Liver (tissue), 9 donors: Measurements from ENCODE around the gene GRK1. TPM values are rescaled to one million over a fixed set of nuclear protein-coding genes. Genes with fewer than 3 reads are reported as not detected.

Experiments used
- DNase-seq: peaks from one replicate; pipeline ENCODE4 v3.0.0-alpha.2; 2017; ENCODE audit warnings: low spot score
- H3K27ac ChIP-seq, 2 donors: one replicate each; pipeline ENCODE4 v1.7.0; 2013; ENCODE audit warnings: inconsistent platforms in 2 of 2, low read length in 2 of 2, control low read depth in 1 of 2, low read depth in 1 of 2, mild to moderate bottlenecking in 1 of 2
- H3K27me3 ChIP-seq, 4 donors: one replicate each; pipeline versions ENCODE4 v1.6.1 to v1.7.0; 2013; ENCODE audit warnings: low read length in 3 of 4, inconsistent platforms in 1 of 4, mild to moderate bottlenecking in 1 of 4, moderate library complexity in 1 of 4; ENCODE audit not compliant: control insufficient read depth in 4 of 4, insufficient read depth in 4 of 4
- H3K36me3 ChIP-seq, 4 donors: one replicate each; pipeline versions ENCODE4 v1.6.1 to v1.7.0; 2013; ENCODE audit warnings: low read length in 3 of 4, mild to moderate bottlenecking in 3 of 4, low read depth in 1 of 4, moderate library complexity in 1 of 4; ENCODE audit not compliant: control insufficient read depth in 4 of 4, insufficient read depth in 3 of 4
- H3K4me1 ChIP-seq, 4 donors: one replicate each; pipeline versions ENCODE4 v1.6.1 to v1.7.0; 2013; ENCODE audit warnings: low read length in 3 of 4, mild to moderate bottlenecking in 3 of 4, moderate library complexity in 1 of 4; ENCODE audit not compliant: control insufficient read depth in 4 of 4, insufficient read depth in 4 of 4
- H3K4me3 ChIP-seq, 3 donors: one replicate each; pipeline versions ENCODE4 v1.6.1 to v1.7.0; 2013; ENCODE audit warnings: low read length in 3 of 3, control low read depth in 1 of 3, low read depth in 1 of 3, mild to moderate bottlenecking in 1 of 3
- H3K9ac ChIP-seq, 2 donors: one replicate each; pipeline ENCODE4 v1.7.0; 2013; ENCODE audit warnings: low read length in 2 of 2, mild to moderate bottlenecking in 2 of 2, moderate library complexity in 2 of 2, control low read depth in 1 of 2, low read depth in 1 of 2
- H3K9me3 ChIP-seq, 4 donors: one replicate each; pipeline versions ENCODE4 v1.6.1 to v1.7.0; 2013; ENCODE audit warnings: low read length in 3 of 4; ENCODE audit not compliant: control insufficient read depth in 4 of 4
- EGR1 ChIP-seq, 2 donors: IDR thresholded peaks; 2 replicates each; pipeline ENCODE4 v1.6.1; 2016 to 2018; ENCODE audit warnings: antibody characterized with exemption in 2 of 2, low read depth in 2 of 2
- FOXA1 ChIP-seq: IDR thresholded peaks from 2 replicates; pipeline ENCODE4 v1.6.1; 2016; ENCODE audit warnings: antibody characterized with exemption
- FOXA2 ChIP-seq: IDR thresholded peaks from 2 replicates; pipeline ENCODE4 v1.6.1; 2016; ENCODE audit warnings: antibody characterized with exemption
- GABPA ChIP-seq, 2 donors: IDR thresholded peaks in 1 of 2; conservative IDR thresholded peaks in 1 of 2; 2 replicates each; pipeline ENCODE4 v1.6.1; 2016; ENCODE audit warnings: antibody characterized with exemption in 2 of 2, mild to moderate bottlenecking in 1 of 2, moderate library complexity in 1 of 2
- HNF4A ChIP-seq, 2 donors: conservative IDR thresholded peaks; 2 replicates each; pipeline ENCODE4 v1.6.1; 2016; ENCODE audit warnings: antibody characterized with exemption in 2 of 2, mild to moderate bottlenecking in 2 of 2
- HNF4G ChIP-seq: IDR thresholded peaks from 2 replicates; pipeline ENCODE4 v1.6.1; 2016; ENCODE audit warnings: antibody characterized with exemption
- JUND ChIP-seq, 2 donors: IDR thresholded peaks; 2 replicates each; pipeline ENCODE4 v1.6.1; 2016; ENCODE audit warnings: antibody characterized with exemption in 2 of 2
- RAD21 ChIP-seq, 2 donors: IDR thresholded peaks; 2 replicates each; pipeline ENCODE4 v1.6.1; 2016; ENCODE audit warnings: antibody characterized with exemption in 2 of 2, mild to moderate bottlenecking in 2 of 2
- RXRA ChIP-seq, 2 donors: IDR thresholded peaks; 2 replicates each; pipeline ENCODE4 v1.6.1; 2017 to 2018; ENCODE audit warnings: antibody characterized with exemption in 2 of 2, mild to moderate bottlenecking in 1 of 2
- SP1 ChIP-seq: IDR thresholded peaks from 2 replicates; pipeline ENCODE4 v1.6.1; 2018; ENCODE audit warnings: antibody characterized with exemption, mild to moderate bottlenecking
- TAF1 ChIP-seq: conservative IDR thresholded peaks from 2 replicates; pipeline ENCODE4 v1.6.1; 2016; ENCODE audit warnings: antibody characterized with exemption, mild to moderate bottlenecking
- WGBS: extraction: QIAGEN DNeasy Blood & Tissue Kit; methylation state at CpG from one replicate; pipeline ENCODE4 v1.1.7; 2013; 5-methylcytosine and 5-hydroxymethylcytosine counted together
- polyA plus RNA-seq, 2 donors: library from polyadenylated mRNA; stranded (reverse) in 1 of 2; unstranded in 1 of 2; fragments of 200-250 nt in 1 of 2; fragments of >200 nt in 1 of 2; fragmentation: Nextera tagmentation in 1 of 2; extraction: Ambion mirVana in 1 of 2; gene quantifications; one replicate each; pipeline versions ENCODE4 v1.2.1 to v1.2.3, GENCODE V29; 2013 to 2015
- total RNA-seq, 2 donors: library from RNA; depleted of rRNA; stranded (reverse); fragments of >200 nt; gene quantifications; one replicate each; pipeline ENCODE4 v1.2.3, GENCODE V29; 2014
- TF ChIP-seq, protein P1 (sequence below): IDR thresholded peaks from 2 replicates; pipeline ENCODE4 v1.6.1; 2016; ENCODE audit warnings: antibody characterized with exemption
- TF ChIP-seq, protein P2 (sequence below): IDR thresholded peaks from 2 replicates; pipeline ENCODE4 v1.6.1; 2016; ENCODE audit warnings: antibody characterized with exemption
- TF ChIP-seq, protein P3 (sequence below): fragments of 150-350 bp; IDR thresholded peaks from 2 replicates; pipeline ENCODE4 v1.5.1; 2017; ENCODE audit warnings: improper control_type of control experiment, low read depth, low read length; ENCODE audit not compliant: missing input control
- donor health status: healthy.
- donor health status: healthy.
- donor health status: healthy.
- donor health status: healthy.
- donor health status: healthy.

The GRK1 gene
- total and polyA plus RNA-seq, 4 donors = 0.05 TPM; not detected in 3

DNA sequence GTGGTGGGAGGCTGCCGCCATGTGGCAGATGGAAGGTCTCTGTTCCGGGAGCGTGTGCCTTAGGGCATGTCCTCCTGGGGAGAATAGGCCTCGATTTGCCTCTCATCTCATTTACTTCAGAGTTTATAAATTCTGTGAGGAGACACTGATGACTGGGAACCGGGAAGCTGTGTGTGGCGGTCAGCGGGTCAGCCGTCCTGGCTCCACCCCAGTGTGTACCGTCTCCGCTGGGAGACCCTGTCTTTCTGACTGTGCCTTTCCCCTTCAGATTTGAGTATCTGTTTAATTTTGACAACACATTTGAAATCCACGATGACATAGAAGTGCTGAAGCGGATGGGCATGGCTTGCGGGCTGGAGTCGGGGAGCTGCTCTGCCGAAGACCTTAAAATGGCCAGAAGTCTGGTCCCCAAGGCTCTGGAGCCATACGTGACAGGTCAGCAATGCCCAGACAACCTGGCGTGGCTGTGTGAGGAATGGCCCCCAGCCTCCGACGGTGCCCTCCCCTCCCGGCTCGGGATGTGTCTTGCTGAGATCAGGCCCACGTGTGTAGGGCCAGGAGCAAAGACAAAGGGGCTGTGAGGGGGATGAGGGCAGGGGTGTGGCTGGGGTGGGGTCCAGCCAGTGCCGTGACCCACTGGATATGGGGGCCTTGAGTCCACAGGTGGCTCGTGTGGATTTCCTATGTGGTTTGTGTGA is 30.6 kb upstream of the GRK1 start (continued):
- TF ChIP-seq TAF1 (no peak), SP1 (no peak)

DNA sequence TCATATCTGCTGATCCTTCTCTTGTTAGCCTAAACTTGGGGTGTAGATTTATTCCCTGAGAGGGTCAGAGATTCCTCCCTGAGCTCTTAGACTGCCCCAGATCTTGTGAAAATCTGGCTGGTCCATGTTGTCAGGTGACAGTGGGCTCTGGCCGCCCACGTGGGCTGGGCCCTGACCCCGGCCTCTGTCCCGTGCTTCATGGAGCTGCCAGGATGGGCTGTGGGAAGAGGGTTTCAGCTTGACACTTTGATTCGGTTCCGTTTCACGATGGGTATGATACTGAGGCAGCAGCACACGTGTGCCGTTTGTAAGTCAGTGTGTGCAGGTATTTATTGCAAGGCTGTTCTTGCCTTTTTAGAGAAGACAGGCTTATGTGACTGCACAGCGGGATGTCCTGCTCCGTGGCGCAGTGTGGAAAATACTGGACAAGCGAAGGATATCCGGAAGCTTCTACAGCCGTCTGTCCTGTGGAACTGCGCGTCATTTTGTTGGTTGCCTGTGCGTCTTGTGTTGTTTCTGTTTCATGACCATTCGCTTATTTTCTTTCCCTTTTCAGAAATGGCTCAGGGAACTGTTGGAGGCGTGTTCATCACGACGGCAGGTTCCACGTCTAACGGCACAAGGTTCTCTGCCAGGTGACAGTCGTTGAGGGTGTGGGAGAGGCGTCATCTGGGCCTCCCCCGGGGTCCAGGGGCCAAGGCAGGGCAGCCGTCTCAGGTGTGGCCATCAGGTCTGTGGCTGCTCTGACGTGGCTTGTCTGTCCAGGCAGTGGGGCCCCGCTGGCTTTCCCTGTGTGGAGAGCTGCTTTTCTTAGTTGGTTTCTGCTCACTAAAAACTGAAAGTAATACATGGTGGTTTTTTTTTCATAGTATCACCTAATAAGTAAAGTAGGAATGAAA is 29.5 kb upstream of the GRK1 start:
- Histone ChIP-seq H3K4me1 (no peaks in the 10 kb centered on the region), H3K9ac (no peak overlapping the region), H3K27me3 (no peaks in the 10 kb centered on the region), H3K27ac (no peak overlapping the region), H3K9me3 (no peaks in the 10 kb centered on the region), H3K36me3 (peaks cover 6 to 67% (median 47%) of the 10 kb centered on the region in 4 donors), H3K4me3 (no peak overlapping the region)
- TF ChIP-seq, protein P1, sequence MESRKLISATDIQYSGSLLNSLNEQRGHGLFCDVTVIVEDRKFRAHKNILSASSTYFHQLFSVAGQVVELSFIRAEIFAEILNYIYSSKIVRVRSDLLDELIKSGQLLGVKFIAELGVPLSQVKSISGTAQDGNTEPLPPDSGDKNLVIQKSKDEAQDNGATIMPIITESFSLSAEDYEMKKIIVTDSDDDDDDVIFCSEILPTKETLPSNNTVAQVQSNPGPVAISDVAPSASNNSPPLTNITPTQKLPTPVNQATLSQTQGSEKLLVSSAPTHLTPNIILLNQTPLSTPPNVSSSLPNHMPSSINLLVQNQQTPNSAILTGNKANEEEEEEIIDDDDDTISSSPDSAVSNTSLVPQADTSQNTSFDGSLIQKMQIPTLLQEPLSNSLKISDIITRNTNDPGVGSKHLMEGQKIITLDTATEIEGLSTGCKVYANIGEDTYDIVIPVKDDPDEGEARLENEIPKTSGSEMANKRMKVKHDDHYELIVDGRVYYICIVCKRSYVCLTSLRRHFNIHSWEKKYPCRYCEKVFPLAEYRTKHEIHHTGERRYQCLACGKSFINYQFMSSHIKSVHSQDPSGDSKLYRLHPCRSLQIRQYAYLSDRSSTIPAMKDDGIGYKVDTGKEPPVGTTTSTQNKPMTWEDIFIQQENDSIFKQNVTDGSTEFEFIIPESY = no peak
- no peak for DNase-seq
- WGBS = 97% methylated on average over 30 of the region's 30 CpGs

DNA sequence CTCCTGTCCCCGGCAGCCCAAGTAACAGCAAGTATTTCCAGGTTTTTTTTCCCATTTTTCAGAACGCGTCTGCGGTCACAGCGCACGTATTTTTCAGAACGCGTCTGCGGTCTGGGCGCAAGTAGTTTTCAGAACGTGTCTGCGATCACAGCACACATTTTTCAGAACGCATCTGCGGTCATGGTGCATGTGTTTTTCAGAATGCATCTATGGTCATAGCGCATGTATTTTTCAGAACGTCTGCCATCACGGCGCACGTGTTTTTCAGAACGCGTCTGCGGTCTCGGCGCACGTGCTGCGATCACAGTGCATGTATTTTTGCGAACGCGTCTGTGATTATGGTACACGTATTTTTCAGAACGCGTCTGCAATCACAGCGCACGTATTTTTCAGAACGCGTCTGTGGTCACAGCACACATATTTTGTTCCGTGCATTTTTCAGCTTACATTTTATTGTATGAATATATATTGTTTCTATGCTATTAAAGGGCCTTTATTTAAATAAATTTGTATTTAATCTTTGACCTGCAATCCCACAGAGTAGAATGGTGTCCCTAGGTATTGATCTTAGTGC is 28.8 kb upstream of the GRK1 start:
- H3K4me3 ChIP-seq = no peak overlapping the region
- TF ChIP-seq, protein P2, sequence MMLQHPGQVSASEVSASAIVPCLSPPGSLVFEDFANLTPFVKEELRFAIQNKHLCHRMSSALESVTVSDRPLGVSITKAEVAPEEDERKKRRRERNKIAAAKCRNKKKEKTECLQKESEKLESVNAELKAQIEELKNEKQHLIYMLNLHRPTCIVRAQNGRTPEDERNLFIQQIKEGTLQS = no peak
- TF ChIP-seq TAF1 (no peak), FOXA1 (no peak), JUND (IDR thresholded peaks at IDR 0.05) (no peak), FOXA2 (no peak), HNF4G (no peak), EGR1 (IDR thresholded peaks at IDR 0.05; ENCODE audit: low read depth in 2 of 2) (no peak), RXRA (IDR thresholded peaks at IDR 0.05) (no peak), HNF4A (conservative IDR thresholded peaks at IDR 0.05) (no peak), RAD21 (IDR thresholded peaks at IDR 0.05) (no peak), GABPA (IDR thresholded peaks at IDR 0.05 in 1 of 2, conservative IDR thresholded peaks at IDR 0.05 in 1 of 2) (no peak)
- TF ChIP-seq, protein P1 = no peak
- TF ChIP-seq, protein P3, sequence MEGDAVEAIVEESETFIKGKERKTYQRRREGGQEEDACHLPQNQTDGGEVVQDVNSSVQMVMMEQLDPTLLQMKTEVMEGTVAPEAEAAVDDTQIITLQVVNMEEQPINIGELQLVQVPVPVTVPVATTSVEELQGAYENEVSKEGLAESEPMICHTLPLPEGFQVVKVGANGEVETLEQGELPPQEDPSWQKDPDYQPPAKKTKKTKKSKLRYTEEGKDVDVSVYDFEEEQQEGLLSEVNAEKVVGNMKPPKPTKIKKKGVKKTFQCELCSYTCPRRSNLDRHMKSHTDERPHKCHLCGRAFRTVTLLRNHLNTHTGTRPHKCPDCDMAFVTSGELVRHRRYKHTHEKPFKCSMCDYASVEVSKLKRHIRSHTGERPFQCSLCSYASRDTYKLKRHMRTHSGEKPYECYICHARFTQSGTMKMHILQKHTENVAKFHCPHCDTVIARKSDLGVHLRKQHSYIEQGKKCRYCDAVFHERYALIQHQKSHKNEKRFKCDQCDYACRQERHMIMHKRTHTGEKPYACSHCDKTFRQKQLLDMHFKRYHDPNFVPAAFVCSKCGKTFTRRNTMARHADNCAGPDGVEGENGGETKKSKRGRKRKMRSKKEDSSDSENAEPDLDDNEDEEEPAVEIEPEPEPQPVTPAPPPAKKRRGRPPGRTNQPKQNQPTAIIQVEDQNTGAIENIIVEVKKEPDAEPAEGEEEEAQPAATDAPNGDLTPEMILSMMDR = no peak
- DNase-seq = no peak
- H3K9ac ChIP-seq = no peak overlapping the region
- WGBS = 97% methylated on average over 37 of the region's 37 CpGs
- H3K36me3 ChIP-seq = peaks cover 6 to 63% (median 44%) of the 10 kb centered on the region in 4 donors
- no peaks in the 10 kb centered on the region for H3K27me3 ChIP-seq
- H3K9me3 ChIP-seq = no peaks in the 10 kb centered on the region
- H3K4me1 ChIP-seq = no peaks in the 10 kb centered on the region
- no peak overlapping the region for H3K27ac ChIP-seq
